ENCODE measurements around the gene AUP1.
"Not testable (repeated sequence)": the region's sequence is repeated elsewhere in the genome, so short reads cannot be mapped to it uniquely, and the experiment has no call there.

The AUP1 gene

GRCh38 chr2:74491648-74492544 is 37.6 kb downstream of the AUP1 start:
- TF ChIP-seq SUZ12 (IDR thresholded peaks at IDR 0.05) (no peak), CTBP1 (IDR thresholded peaks at IDR 0.05; ENCODE audit: borderline replicate concordance) (no peak), LEF1 (IDR thresholded peaks at IDR 0.05; ENCODE audit: borderline replicate concordance) (no peak)
- ChIA-PET POLR2A (no interaction called here), CTCF (no interaction called here)
- no peak for DNase-seq (ENCODE audit: extremely low spot score)

- TF ChIP-seq NFRKB (IDR thresholded peaks at IDR 0.05) (no peak), LEF1 (IDR thresholded peaks at IDR 0.05; ENCODE audit: borderline replicate concordance) (no peak), SP1 (IDR thresholded peaks at IDR 0.05) (no peak)
- ChIA-PET POLR2A (interaction anchor here (1.1 kb wide), 1 partner anchor 17 kb away, joined by 4 read pairs; the partner anchor contains the start of gene PCGF1), CTCF (interaction anchor here (0.8 kb wide), 1 partner anchor 107 kb away, joined by 3 read pairs; no protein-coding TSS in a partner anchor)
- DNase-seq (ENCODE audit: extremely low spot score), result no peak
These were observed 39.6 kb downstream of the AUP1 start for GRCh38 chr2:74489906-74490305.

GRCh38 chr2:74488643-74489481 is 40.6 kb downstream of the AUP1 start:
- CTCF ChIA-PET, result no interaction called here
- no peak for TF ChIP-seq HDGF (IDR thresholded peaks at IDR 0.05; ENCODE audit: borderline replicate concordance)
- no peak for TF ChIP-seq SP1 (IDR thresholded peaks at IDR 0.05)
- no peak for DNase-seq (ENCODE audit: extremely low spot score)
- POLR2A ChIA-PET, result interaction anchor here (1.1 kb wide), 1 partner anchor 18 kb away, joined by 4 read pairs; the partner anchor contains the start of gene PCGF1

GRCh38 chr2:74486141-74486540 is 43.4 kb downstream of the AUP1 start:
- TF ChIP-seq LEF1 (IDR thresholded peaks at IDR 0.05; ENCODE audit: borderline replicate concordance) (no peak), ARNT (IDR thresholded peaks at IDR 0.05) (no peak)
- ChIA-PET POLR2A (no interaction called here), CTCF (no interaction called here)
- DNase-seq (ENCODE audit: extremely low spot score), result no peak

- CTCF ChIA-PET, result interaction anchor here (0.9 to 1.2 kb wide), 3 partner anchors 25 to 48 kb away, joined by 3 to 5 read pairs (median 3); partner anchors contain the start of gene WBP1
- not testable (repeated sequence) for DNase-seq (ENCODE audit: extremely low spot score)
- POLR2A ChIA-PET, result interaction anchor here (0.8 to 4.1 kb wide), 8 partner anchors 11 to 105 kb away, joined by 5 to 46 read pairs (median 16); partner anchors contain the start of genes AUP1, HTRA2, MRPL53 and PCGF1
These were observed 45.8 kb downstream of the AUP1 start for GRCh38 chr2:74483675-74484164.

GRCh38 chr2:74482801-74483674 is 46.5 kb downstream of the AUP1 start, which contains the start of the genes CCDC142 and TTC31:
CCDC142 (minus strand) TSS chr2:74482998; CDS start chr2:74482837, 161 bp downstream.
TTC31 (plus strand) TSS chr2:74483081; CDS start chr2:74483096, 15 bp downstream.
- peak; percentile 57; the same call in 1 of the 2 replicates for TF ChIP-seq ELF4 (IDR thresholded peaks at IDR 0.05)
- no peak for TF ChIP-seq TARDBP (IDR thresholded peaks at IDR 0.05)
- ChIA-PET POLR2A (interaction anchor here (0.6 to 4.1 kb wide), 17 partner anchors 8 to 106 kb away, joined by 3 to 46 read pairs (median 5); partner anchors contain the start of genes AUP1, DQX1, HTRA2 and MRPL53), CTCF (interaction anchor here (0.7 to 1.5 kb wide), 9 partner anchors 8 to 392 kb away, joined by 3 to 10 read pairs (median 3); partner anchors contain the start of gene WBP1)
- peak; percentile 88 for DNase-seq (ENCODE audit: extremely low spot score)

GRCh38 chr2:74481961-74482800 is 47.3 kb downstream of the AUP1 start:
- POLR2A ChIA-PET, result interaction anchor here (0.8 to 4.1 kb wide), 17 partner anchors 7 to 112 kb away, joined by 3 to 46 read pairs (median 6); partner anchors contain the start of genes AUP1, DQX1, HTRA2 and INO80B
- TF ChIP-seq HDGF (IDR thresholded peaks at IDR 0.05; ENCODE audit: borderline replicate concordance), result no peak
- TF ChIP-seq SP1 (IDR thresholded peaks at IDR 0.05), result no peak
- no peak for TF ChIP-seq TARDBP (IDR thresholded peaks at IDR 0.05)
- TF ChIP-seq FOXM1 (IDR thresholded peaks at IDR 0.05; ENCODE audit: borderline replicate concordance), result no peak
- no peak for TF ChIP-seq ARNT (IDR thresholded peaks at IDR 0.05)
- no peak for TF ChIP-seq ZNF384 (IDR thresholded peaks at IDR 0.05)
- no peak for TF ChIP-seq FOXK2 (IDR thresholded peaks at IDR 0.05)
- TF ChIP-seq SUZ12 (IDR thresholded peaks at IDR 0.05), result no peak
- TF ChIP-seq LEF1 (IDR thresholded peaks at IDR 0.05; ENCODE audit: borderline replicate concordance), result no peak
- no peak for TF ChIP-seq PKNOX1 (IDR thresholded peaks at IDR 0.05)
- no peak for TF ChIP-seq CTBP1 (IDR thresholded peaks at IDR 0.05; ENCODE audit: borderline replicate concordance)
- no peak for TF ChIP-seq NFRKB (IDR thresholded peaks at IDR 0.05)
- TF ChIP-seq ELF4 (IDR thresholded peaks at IDR 0.05), result no peak
- TF ChIP-seq BHLHE40 (IDR thresholded peaks at IDR 0.05; ENCODE audit: borderline replicate concordance), result no peak
- no peak for TF ChIP-seq FOXA1 (IDR thresholded peaks at IDR 0.05)
- CTCF ChIA-PET, result interaction anchor here (0.7 to 1.5 kb wide), 9 partner anchors 7 to 392 kb away, joined by 3 to 10 read pairs (median 3); partner anchors contain the start of gene HTRA2
- peak; percentile 46 for DNase-seq (ENCODE audit: extremely low spot score)
